ENCODE measurements around the gene HIPK2. TPM values are rescaled to one million over a fixed set of nuclear protein-coding genes. Genes with fewer than 3 reads are reported as not detected.
A peak's percentile ranks its signal among the peaks of the same experiment; 100 is the strongest.

The HIPK2 gene
- total and polyA plus RNA-seq, 2 of the 4 experiments (the other 2 are of a cell fraction), result 22.0 to 27.1 TPM

- CTCF ChIA-PET, result no interaction called here
- intact Hi-C loops (cut with micrococcal nuclease), result no loop called here
- Histone ChIP-seq H3K23ac (ENCODE audit: low read depth, low read length) (no peak overlapping the region), H4K8ac (ENCODE audit: low read depth in 2 of 2, low read length in 2 of 2) (no peak overlapping the region), H4K20me1 (ENCODE audit: insufficient read depth, low read length) (peaks cover 76% of the 10 kb centered on the region), H3K27ac (ENCODE audit: insufficient read depth, low read length) (no peak overlapping the region), H3K4me3 (ENCODE audit: insufficient read depth, low read depth, low read length) (no peak overlapping the region), H3K36me3 (ENCODE audit: control insufficient read depth, insufficient read depth, low read length) (peaks cover 15% of the 10 kb centered on the region; the same call in 1 of the 2 replicates), H2BK120ac (ENCODE audit: low read depth, low read length) (no peak overlapping the region), H3K18ac (ENCODE audit: low read depth, low read length) (no peak overlapping the region), H3K9me1 (ENCODE audit: insufficient read depth, low read length) (peaks cover 29% of the 10 kb centered on the region), H2BK5ac (ENCODE audit: low read depth, low read length, poor library complexity, severe bottlenecking) (no peak overlapping the region), H2BK20ac (ENCODE audit: low read depth, low read length) (no peak overlapping the region), H2BK15ac (ENCODE audit: low read depth, low read length) (no peak overlapping the region), H3K27me3 (ENCODE audit: control insufficient read depth, insufficient read depth, low read length) (no peaks in the 10 kb centered on the region), H3K4me1 (ENCODE audit: control insufficient read depth, insufficient read depth, low read length) (peaks cover 8% of the 10 kb centered on the region), H3K9ac (ENCODE audit: low read depth, low read length) (no peak overlapping the region), H3K56ac (ENCODE audit: extremely low read depth, insufficient read depth, low read length) (no peak overlapping the region), H3K14ac (replicated peaks; ENCODE audit: low read depth, low read length) (no peak overlapping the region), H3K79me1 (ENCODE audit: low read depth in 1 of 2, low read length in 2 of 2) (peaks cover 58 to 91% of the 10 kb centered on the region in 2 experiments), H2AFZ (replicated peaks; ENCODE audit: low read length, poor library complexity) (no peak overlapping the region), H4K5ac (ENCODE audit: low read depth, low read length) (no peak overlapping the region), H2AK9ac (replicated peaks; ENCODE audit: low read depth, low read length, poor library complexity) (no peak overlapping the region), H4K91ac (ENCODE audit: insufficient read depth, low read depth, low read length) (no peak overlapping the region), H3K4me2 (ENCODE audit: low read depth, low read length) (no peak overlapping the region), H3K4ac (ENCODE audit: low read depth, low read length) (no peak overlapping the region), H3K9me3 (ENCODE audit: control insufficient read depth, insufficient read depth, low read length) (no peaks in the 10 kb centered on the region), H2AK5ac (ENCODE audit: low read depth, low read length) (no peak overlapping the region)
- ATAC-seq (ENCODE audit: low read depth), result no peak
- in situ Hi-C loops (cut with MboI; ENCODE audit: low sequenced_read_pairs), result no loop called here
- no TSS peak for BruUV-seq (replicated peaks)
- POLR2A ChIA-PET (ENCODE audit: unreplicated experiment), result no interaction called here
- 100% methylated on average over 2 of the region's 6 CpGs; no CpG with 5 or more reads in 1 of the 2 experiments for WGBS, 2 experiments (ENCODE audit: extremely low coverage in 2 of 2, insufficient read length in 1 of 2)
- peak; percentile 52; the same call in 1 of the 2 replicates for TF ChIP-seq CEBPB (IDR thresholded peaks at IDR 0.05; ENCODE audit: low read depth, low read length)
- TF ChIP-seq BHLHE40 (IDR thresholded peaks at IDR 0.05; ENCODE audit: low read depth, low read length), result no peak
- dilution Hi-C loops (cut with HindIII; ENCODE audit: low sequenced_read_pairs, unreplicated experiment), result no loop called here
- no peak for DNase-seq
These were observed 113.4 kb downstream of the HIPK2 start for GRCh38 chr7:139664434-139664833.

Data from IMR-90 (cell line).